Natural killer cell (primary cell): ENCODE data around the gene PCDH18. TPM values are rescaled to one million over a fixed set of nuclear protein-coding genes. Genes with fewer than 3 reads are reported as not detected.

Experiments
- ATAC-seq, 3 donors: fragments of 150-1000 bp in 2 of 3; fragments of 200-7000 bp in 1 of 3; cut with Tn5 transposase; 1 replicate in 1 of 3; 2 replicates in 2 of 3; pipeline ENCODE4 v1.10.0; 2021; ENCODE audit warnings: mild to moderate bottlenecking in 2 of 3, moderate library complexity in 2 of 3
- DNase-seq, 2 donors: peaks; one replicate each; pipeline versions ENCODE4 v3.0.0 to v3.0.0-alpha.2; 2013 to 2021; ENCODE audit warnings: mixed read lengths in 1 of 2
- H3K27ac ChIP-seq: one replicate; pipeline ENCODE4 v1.5.1; 2013; ENCODE audit warnings: mild to moderate bottlenecking, low read length
- H3K27me3 ChIP-seq: one replicate; pipeline ENCODE4 v1.6.1; 2013; ENCODE audit warnings: low read length; ENCODE audit not compliant: control insufficient read depth, insufficient read depth
- H3K36me3 ChIP-seq: one replicate; pipeline ENCODE4 v1.6.1; 2013; ENCODE audit warnings: low read length; ENCODE audit not compliant: control insufficient read depth, insufficient read depth
- H3K4me1 ChIP-seq: one replicate; pipeline ENCODE4 v1.6.1; 2013; ENCODE audit warnings: low read length; ENCODE audit not compliant: control insufficient read depth, insufficient read depth
- H3K4me3 ChIP-seq: one replicate; pipeline ENCODE4 v1.5.1; 2013; ENCODE audit warnings: low read length
- H3K9me3 ChIP-seq: one replicate; pipeline ENCODE4 v1.6.1; 2013; ENCODE audit warnings: low read length; ENCODE audit not compliant: control insufficient read depth, insufficient read depth
- H3K27ac Mint-ChIP-seq, 2 donors: one replicate each; pipeline ENCODE4 v1.8.0; 2022; ENCODE audit warnings: mild to moderate bottlenecking in 2 of 2, mixed read lengths in 2 of 2, moderate library complexity in 1 of 2
- H3K27me3 Mint-ChIP-seq, 2 donors: one replicate each; pipeline ENCODE4 v1.8.0; 2022; ENCODE audit warnings: low read depth in 2 of 2, mixed read lengths in 2 of 2
- H3K36me3 Mint-ChIP-seq: one replicate; pipeline ENCODE4 v1.8.0; 2022; ENCODE audit warnings: mixed read lengths
- H3K4me1 Mint-ChIP-seq, 2 donors: one replicate each; pipeline ENCODE4 v1.8.0; 2022; ENCODE audit warnings: mixed read lengths in 2 of 2
- H3K4me3 Mint-ChIP-seq: one replicate; pipeline ENCODE4 v1.8.0; 2022; ENCODE audit warnings: mild to moderate bottlenecking, moderate library complexity, mixed read lengths
- H3K9me3 Mint-ChIP-seq, 2 donors: one replicate each; pipeline ENCODE4 v1.8.0; 2022; ENCODE audit warnings: mixed read lengths in 2 of 2
- CTCF ChIP-seq: fragments of 200-600 bp; IDR thresholded peaks from one replicate; pipeline ENCODE4 v1.8.0; 2022; ENCODE audit warnings: antibody characterized with exemption
- WGBS: methylation state at CpG from one replicate; pipeline ENCODE4 v1.1.7; 2013; ENCODE audit warnings: missing lambda C conversion rate; ENCODE audit not compliant: insufficient coverage; 5-methylcytosine and 5-hydroxymethylcytosine counted together
- intact Hi-C: fragments of 100-400 bp; cut with micrococcal nuclease; formaldehyde crosslinking; loops from one replicate; pipeline ENCODE4 v1.14.2; 2022
- total RNA-seq, 4 donors: library from RNA; stranded (reverse); fragments of 120-200 nt in 1 of 4; gene quantifications; one replicate each; pipeline versions ENCODE4 v1.2.3 to v1.2.4, GENCODE V29; 2013 to 2022

Gene PCDH18
- total RNA-seq, 3 donors from 2014 or later (not counting 1 experiment from before 2014, with no cell fraction given), result not detected

- 41% methylated on average over 13 of the region's 13 CpGs for WGBS
- Histone ChIP-seq H3K36me3 (no peaks in the 10 kb centered on the region), H3K4me3 (no peak overlapping the region), H3K27me3 (no peaks in the 10 kb centered on the region), H3K9me3 (peaks cover 3% of the 10 kb centered on the region), H3K4me1 (no peaks in the 10 kb centered on the region), H3K27ac (no peak overlapping the region)
- peaks cover 0 to 3% of the 10 kb centered on the region in 2 donors for H3K9me3 Mint-ChIP-seq
- H3K4me3 Mint-ChIP-seq, result no peak overlapping the region
- DNase-seq (no peak), ATAC-seq (no peak)
- H3K27me3 Mint-ChIP-seq, result no peaks in the 10 kb centered on the region
- no peaks in the 10 kb centered on the region for H3K36me3 Mint-ChIP-seq
- intact Hi-C loops, result no loop called here
- no peak overlapping the region for H3K27ac Mint-ChIP-seq
- TF ChIP-seq CTCF, result no peak
- H3K4me1 Mint-ChIP-seq, result no peaks in the 10 kb centered on the region
These were observed 917 bp downstream of the PCDH18 start for GRCh38 chr4:137531168-137531985.

- whole genome bisulfite sequencing, result 87% methylated on average over 7 of the region's 7 CpGs
- DNase-seq, result no peak
- Histone ChIP-seq H3K27me3 (no peaks in the 10 kb centered on the region), H3K27ac (no peak overlapping the region), H3K4me3 (no peak overlapping the region), H3K36me3 (no peaks in the 10 kb centered on the region), H3K9me3 (peaks cover 3% of the 10 kb centered on the region), H3K4me1 (no peaks in the 10 kb centered on the region)
- no peaks in the 10 kb centered on the region for H3K27me3 Mint-ChIP-seq
- TF ChIP-seq CTCF, result no peak
- no peaks in the 10 kb centered on the region for H3K36me3 Mint-ChIP-seq
- H3K4me3 Mint-ChIP-seq, result no peak overlapping the region
- H3K4me1 Mint-ChIP-seq, result no peaks in the 10 kb centered on the region
- ATAC-seq, result no peak
- H3K27ac Mint-ChIP-seq, result no peak overlapping the region
- intact Hi-C loops, result no loop called here
- peaks cover 0 to 3% of the 10 kb centered on the region in 2 donors for H3K9me3 Mint-ChIP-seq
These were observed 2.1 kb downstream of the PCDH18 start for GRCh38 chr4:137530176-137530575.

DNA sequence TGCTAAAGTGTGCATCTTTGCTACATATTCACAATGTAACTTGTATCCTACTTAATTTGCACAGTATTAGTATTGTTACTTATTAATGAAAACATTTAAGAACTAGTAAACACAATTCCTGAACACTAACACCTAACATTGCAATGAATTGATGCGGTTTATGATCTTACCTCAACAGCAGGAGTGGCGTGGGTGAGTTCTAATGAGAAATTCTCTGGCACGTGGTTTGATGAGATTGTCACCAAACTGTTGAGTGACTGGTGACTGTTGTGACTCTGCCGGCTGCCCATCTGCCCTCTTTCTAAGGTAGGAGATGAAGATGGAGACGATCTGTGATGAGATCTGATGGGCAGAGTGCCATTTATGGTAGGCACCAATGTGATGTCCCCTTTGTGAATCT lies 2.9 kb downstream of the PCDH18 start:
- H3K36me3 Mint-ChIP-seq, result no peaks in the 10 kb centered on the region
- Histone ChIP-seq H3K36me3 (no peaks in the 10 kb centered on the region), H3K27me3 (no peaks in the 10 kb centered on the region), H3K4me1 (no peaks in the 10 kb centered on the region), H3K4me3 (no peak overlapping the region), H3K27ac (no peak overlapping the region), H3K9me3 (peaks cover 3% of the 10 kb centered on the region)
- no peak for ATAC-seq
- DNase-seq, result no peak
- intact Hi-C loops, result no loop called here
- no peak overlapping the region for H3K4me3 Mint-ChIP-seq
- no peaks in the 10 kb centered on the region for H3K27me3 Mint-ChIP-seq
- peaks cover 3 to 4% of the 10 kb centered on the region in 2 donors for H3K9me3 Mint-ChIP-seq
- 79% methylated on average over 5 of the region's 5 CpGs for WGBS
- H3K4me1 Mint-ChIP-seq, result no peaks in the 10 kb centered on the region
- H3K27ac Mint-ChIP-seq, result no peak overlapping the region
- TF ChIP-seq CTCF, result no peak

DNA sequence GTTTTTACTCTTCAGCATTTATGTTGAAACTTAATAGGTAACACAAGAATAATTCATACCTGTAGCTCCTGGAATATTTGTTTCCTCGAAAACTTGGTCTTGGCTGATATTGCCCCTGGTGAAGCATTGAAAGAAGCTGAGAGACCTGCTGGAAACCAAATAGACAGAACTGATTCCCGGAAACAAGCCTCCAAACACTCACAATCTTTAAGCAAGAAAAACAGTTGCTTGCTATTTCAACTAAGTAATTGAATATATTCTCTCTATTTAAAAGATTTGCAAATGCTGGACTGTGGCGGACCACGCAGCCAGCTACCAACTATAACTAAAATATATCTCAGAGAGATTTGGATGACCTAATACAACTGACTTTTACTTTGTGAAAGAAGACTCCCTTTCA lies 3.6 kb downstream of the PCDH18 start:
- TF ChIP-seq CTCF, result no peak
- no peak overlapping the region for H3K27ac ChIP-seq

More for the DNA sequence above, 3.6 kb downstream of the PCDH18 start:
- Mint-ChIP-seq H3K4me3 (no peak overlapping the region), H3K27ac (no peak overlapping the region), H3K9me3 (peaks cover 6 to 7% of the 10 kb centered on the region in 2 donors), H3K27me3 (no peaks in the 10 kb centered on the region), H3K4me1 (no peaks in the 10 kb centered on the region), H3K36me3 (no peaks in the 10 kb centered on the region)
- 83% methylated on average over 3 of the region's 4 CpGs for WGBS
- peaks cover 3% of the 10 kb centered on the region for H3K9me3 ChIP-seq
- DNase-seq, result no peak
- no peaks in the 10 kb centered on the region for H3K27me3 ChIP-seq
- intact Hi-C loops, result no loop called here
- H3K4me3 ChIP-seq, result no peak overlapping the region
- no peaks in the 10 kb centered on the region for H3K4me1 ChIP-seq
- no peak for ATAC-seq
- H3K36me3 ChIP-seq, result no peaks in the 10 kb centered on the region
